Dendritic cell treated with granulocyte-macrophage colony-stimulating factor and Interleukin-4, amounts not matched to agents 40 ng/mL and 50 ng/mL, for 4 days (primary cell): ENCODE results near the gene YWHAE.
"Not testable (repeated sequence)": the region's sequence is repeated elsewhere in the genome, so short reads cannot be mapped to it uniquely, and the experiment has no call there.

Source experiments
- H3K27ac Mint-ChIP-seq: one replicate; pipeline ENCODE4 v1.8.0; 2022; ENCODE audit warnings: mild to moderate bottlenecking, mixed read lengths
- H3K27me3 Mint-ChIP-seq: one replicate; pipeline ENCODE4 v1.8.0; 2022; ENCODE audit warnings: mild to moderate bottlenecking, mixed read lengths
- H3K36me3 Mint-ChIP-seq: one replicate; pipeline ENCODE4 v1.8.0; 2022; ENCODE audit warnings: low read depth, mixed read lengths
- H3K4me1 Mint-ChIP-seq: one replicate; pipeline ENCODE4 v1.8.0; 2022; ENCODE audit warnings: low read depth, mixed read lengths
- H3K4me3 Mint-ChIP-seq: one replicate; pipeline ENCODE4 v1.8.0; 2022; ENCODE audit warnings: mild to moderate bottlenecking, moderate library complexity, mixed read lengths
- H3K9me3 Mint-ChIP-seq: one replicate; pipeline ENCODE4 v1.8.0; 2022; ENCODE audit warnings: mixed read lengths
- intact Hi-C: fragments of 100-400 bp; cut with micrococcal nuclease; formaldehyde crosslinking; loops from one replicate; pipeline ENCODE4 v1.15.0; 2022

The YWHAE gene

DNA sequence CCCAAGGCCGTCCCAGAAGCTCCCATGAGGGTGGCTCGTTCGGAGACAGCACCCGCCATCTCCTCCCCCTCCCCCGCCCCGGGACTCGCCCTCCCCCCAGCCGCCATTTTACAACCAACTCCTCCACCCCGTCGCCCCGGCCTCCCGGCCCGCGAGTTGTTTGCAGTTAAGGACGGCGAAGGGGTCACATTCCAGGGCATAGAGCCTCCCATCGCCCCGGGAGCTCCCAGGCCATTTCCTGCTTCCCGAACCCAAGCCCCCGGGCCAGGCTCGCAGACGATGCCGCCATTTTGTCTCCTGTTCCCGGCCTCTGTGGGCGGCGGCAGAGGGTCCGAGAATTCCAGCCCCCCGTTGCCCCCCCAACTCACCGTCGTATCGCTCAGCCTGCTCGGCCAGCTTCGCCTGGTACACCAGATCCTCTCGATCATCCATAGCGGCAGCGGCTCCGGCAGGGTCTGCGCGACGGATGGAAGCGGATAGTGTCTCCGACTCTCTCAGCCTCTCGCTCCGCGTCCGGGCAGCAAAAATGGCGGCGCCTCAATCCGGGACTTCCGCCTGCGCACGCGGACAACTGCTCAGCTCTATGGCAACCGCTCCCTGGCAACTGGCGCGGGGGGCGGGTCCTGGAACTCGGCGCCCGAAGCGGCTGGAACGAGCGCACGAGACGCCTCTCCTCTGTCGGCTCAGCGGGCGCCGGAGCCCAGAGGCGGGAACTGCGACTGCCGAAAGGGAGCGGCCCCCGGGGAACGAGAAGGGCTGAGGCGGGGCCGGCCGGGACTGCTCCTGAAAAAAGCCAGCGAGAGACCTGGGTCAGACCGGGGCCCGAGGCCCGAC, at the start of gene YWHAE:
Gene YWHAE, minus strand, starts transcription at position 544 of the 834 bp plus-strand sequence. Its CDS starts 112 bp downstream, at position 432.
- no peaks in the 10 kb centered on the region for H3K9me3 Mint-ChIP-seq
- peaks cover 47% of the 10 kb centered on the region for H3K36me3 Mint-ChIP-seq
- intact Hi-C loops, result loop anchor here (5.0 kb wide), 1 partner anchor 38 kb away; no protein-coding TSS in a partner anchor
- peaks cover 8% of the 10 kb centered on the region for H3K27me3 Mint-ChIP-seq
- peak within 1 kb of the TSS; percentile 98 for H3K27ac Mint-ChIP-seq
- H3K4me3 Mint-ChIP-seq, result peak within 1 kb of the TSS; percentile 98
- H3K4me1 Mint-ChIP-seq, result peaks cover 42% of the 10 kb centered on the region

DNA sequence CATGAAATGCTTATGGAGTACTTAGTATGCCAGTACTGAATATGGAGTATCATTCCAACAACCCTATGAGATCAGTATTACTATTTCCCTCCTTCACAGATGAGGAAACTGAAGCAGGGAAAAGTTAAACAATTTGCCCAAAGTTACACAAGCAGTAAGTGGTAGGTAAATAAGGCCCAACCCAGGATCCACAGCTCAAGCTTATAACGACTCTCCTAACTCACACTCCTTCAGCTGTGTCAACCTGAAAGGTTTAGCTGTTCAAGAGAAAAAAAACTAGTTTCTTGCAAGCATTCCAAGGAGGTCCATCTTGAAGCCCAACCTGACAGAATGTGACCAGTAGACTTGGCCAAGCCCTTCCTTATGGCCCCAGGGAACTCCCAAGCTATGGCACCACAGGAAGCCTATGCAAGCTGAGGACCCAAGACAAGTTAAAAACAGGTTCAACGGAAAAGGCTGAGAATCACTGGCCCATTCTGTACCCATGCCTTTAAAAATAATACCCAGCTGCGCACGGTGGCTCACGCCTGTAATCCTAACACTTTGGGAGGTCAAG, 49.5 kb upstream of the YWHAE start:
- Mint-ChIP-seq H3K27ac (no peak overlapping the region), H3K36me3 (peaks cover 87% of the 10 kb centered on the region), H3K9me3 (no peaks in the 10 kb centered on the region), H3K4me3 (no peak overlapping the region), H3K4me1 (peaks cover 69% of the 10 kb centered on the region), H3K27me3 (no peaks in the 10 kb centered on the region)
- intact Hi-C loops, result no loop called here

- Mint-ChIP-seq H3K4me1 (peaks cover 48% of the 10 kb centered on the region), H3K36me3 (peaks cover 85% of the 10 kb centered on the region)
Measured at GRCh38 chr17:1447052-1447451, 47.0 kb upstream of the YWHAE start.

DNA sequence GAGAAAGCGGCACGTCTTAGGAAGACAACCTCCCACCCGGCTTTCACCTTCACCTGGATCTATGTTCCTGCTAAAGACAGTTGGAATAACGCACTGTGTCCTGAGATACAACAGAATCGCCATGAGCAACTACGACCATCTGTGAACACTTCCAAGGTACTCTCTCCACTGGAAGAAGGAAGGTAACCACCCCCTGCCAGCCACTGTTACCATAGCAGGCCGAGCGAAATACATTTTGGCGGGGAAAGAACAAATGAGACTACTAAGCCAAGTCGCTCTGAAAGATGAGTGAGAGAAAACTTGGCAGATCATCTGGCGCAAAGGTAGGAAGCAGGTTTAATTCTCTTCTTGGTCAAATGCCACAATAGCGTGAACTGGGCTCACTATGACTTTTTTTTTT, 46.2 kb upstream of the YWHAE start:
- no peaks in the 10 kb centered on the region for H3K27me3 Mint-ChIP-seq
- peaks cover 81% of the 10 kb centered on the region for H3K36me3 Mint-ChIP-seq
- H3K4me3 Mint-ChIP-seq, result no peak overlapping the region
- no peak overlapping the region for H3K27ac Mint-ChIP-seq
- no peaks in the 10 kb centered on the region for H3K9me3 Mint-ChIP-seq
- H3K4me1 Mint-ChIP-seq, result peaks cover 44% of the 10 kb centered on the region
- intact Hi-C loops, result no loop called here

More at GRCh38 chr17:1447052-1447451, 47.0 kb upstream of the YWHAE start:
- Mint-ChIP-seq H3K27ac (no peak overlapping the region), H3K9me3 (no peaks in the 10 kb centered on the region), H3K4me3 (no peak overlapping the region), H3K27me3 (no peaks in the 10 kb centered on the region)
- intact Hi-C loops, result no loop called here

GRCh38 chr17:1445695-1446094, 45.7 kb upstream of the YWHAE start:
- H3K27ac Mint-ChIP-seq, H3K9me3 Mint-ChIP-seq, intact Hi-C loops, H3K4me3 Mint-ChIP-seq, H3K27me3 Mint-ChIP-seq: not testable (repeated sequence)
- Mint-ChIP-seq H3K4me1 (peaks cover 44% of the 10 kb centered on the region), H3K36me3 (peaks cover 83% of the 10 kb centered on the region)

DNA sequence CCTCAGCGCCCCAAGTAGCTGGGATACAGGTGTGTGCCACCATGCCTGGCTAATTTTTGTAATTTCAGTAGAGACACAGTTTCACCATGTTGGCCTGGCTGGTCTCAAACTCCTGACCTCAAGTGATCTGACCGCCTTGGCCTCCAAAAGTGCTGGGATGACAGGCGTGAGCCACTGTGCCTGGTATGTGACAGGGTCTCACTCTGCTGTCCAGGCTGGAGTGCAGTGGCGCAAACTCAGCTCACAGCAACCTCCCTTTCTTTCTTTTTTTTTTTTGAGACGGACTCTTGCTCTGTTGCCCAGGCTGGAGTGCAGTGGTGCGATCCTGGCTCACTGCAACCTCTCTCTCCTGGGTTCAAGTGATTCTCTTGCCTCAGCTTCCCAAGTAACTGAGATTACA, 42.7 kb upstream of the YWHAE start:
- H3K27ac Mint-ChIP-seq, H3K27me3 Mint-ChIP-seq, intact Hi-C loops, H3K9me3 Mint-ChIP-seq, H3K4me3 Mint-ChIP-seq: not testable (repeated sequence)
- peaks cover 82% of the 10 kb centered on the region for H3K36me3 Mint-ChIP-seq
- H3K4me1 Mint-ChIP-seq, result peaks cover 27% of the 10 kb centered on the region

DNA sequence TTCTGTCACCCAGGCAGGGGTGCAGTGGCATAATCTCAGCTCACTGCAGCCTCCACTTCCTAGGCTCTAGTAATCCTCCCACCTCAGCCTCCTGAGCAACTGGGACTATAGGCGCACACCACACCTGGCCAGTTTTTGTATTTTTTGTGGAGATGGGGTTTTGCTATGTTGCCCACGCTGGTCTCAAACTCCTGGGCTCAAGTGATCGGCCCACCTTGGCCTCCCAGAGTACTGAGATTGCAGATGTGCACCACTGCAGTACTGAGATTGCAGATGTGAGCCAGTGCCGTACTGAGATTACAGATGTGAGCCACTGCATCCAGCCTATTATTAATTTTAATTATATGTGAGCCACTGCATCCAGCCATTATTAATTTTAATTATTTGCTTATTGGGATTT, 42.2 kb upstream of the YWHAE start:
- no peak overlapping the region for H3K27ac Mint-ChIP-seq
- no peak overlapping the region for H3K4me3 Mint-ChIP-seq
- peaks cover 22% of the 10 kb centered on the region for H3K4me1 Mint-ChIP-seq
- H3K9me3 Mint-ChIP-seq, result no peaks in the 10 kb centered on the region
- no peaks in the 10 kb centered on the region for H3K27me3 Mint-ChIP-seq
- H3K36me3 Mint-ChIP-seq, result peaks cover 84% of the 10 kb centered on the region
- intact Hi-C loops, result no loop called here

GRCh38 chr17:1440921-1441320, 40.9 kb upstream of the YWHAE start:
- Mint-ChIP-seq H3K27ac (no peak overlapping the region), H3K27me3 (no peaks in the 10 kb centered on the region), H3K4me1 (peaks cover 17% of the 10 kb centered on the region), H3K9me3 (no peaks in the 10 kb centered on the region), H3K36me3 (peaks cover 91% of the 10 kb centered on the region), H3K4me3 (no peak overlapping the region)
- intact Hi-C loops, result no loop called here

GRCh38 chr17:1438593-1439083, 38.6 kb upstream of the YWHAE start:
- H3K27me3 Mint-ChIP-seq, result no peaks in the 10 kb centered on the region
- intact Hi-C loops, result no loop called here
- H3K4me3 Mint-ChIP-seq, result no peak overlapping the region
- H3K9me3 Mint-ChIP-seq, result no peaks in the 10 kb centered on the region
- H3K4me1 Mint-ChIP-seq, result peaks cover 13% of the 10 kb centered on the region
- H3K27ac Mint-ChIP-seq, result no peak overlapping the region
- peaks cover 91% of the 10 kb centered on the region for H3K36me3 Mint-ChIP-seq

DNA sequence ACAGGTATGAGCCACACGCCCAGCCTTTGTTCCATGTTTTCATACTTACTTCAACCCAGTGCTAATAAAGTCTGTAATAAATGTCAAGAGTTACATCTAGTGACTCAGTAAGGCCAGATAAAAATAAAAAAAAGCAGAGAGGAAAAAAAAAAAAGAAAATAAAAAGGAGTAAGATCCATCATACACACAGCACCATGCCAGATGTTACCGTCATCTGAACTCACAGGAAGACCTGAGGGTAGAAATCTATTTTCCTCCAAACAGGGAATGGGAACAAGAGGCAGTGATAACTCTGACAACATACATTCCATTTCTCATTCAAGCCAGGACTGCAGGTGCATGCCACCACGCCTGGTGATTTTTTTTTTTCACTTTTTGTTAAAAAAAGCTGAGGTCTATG, 35.3 kb upstream of the YWHAE start:
- H3K27me3 Mint-ChIP-seq, result no peaks in the 10 kb centered on the region
- no peak overlapping the region for H3K4me3 Mint-ChIP-seq
- H3K27ac Mint-ChIP-seq, result no peak overlapping the region
- H3K4me1 Mint-ChIP-seq, result peaks cover 24% of the 10 kb centered on the region
- H3K36me3 Mint-ChIP-seq, result peaks cover 98% of the 10 kb centered on the region
- H3K9me3 Mint-ChIP-seq, result no peaks in the 10 kb centered on the region
- intact Hi-C loops, result no loop called here

GRCh38 chr17:1434150-1434549, 34.1 kb upstream of the YWHAE start:
- no peaks in the 10 kb centered on the region for H3K9me3 Mint-ChIP-seq
- intact Hi-C loops, result no loop called here
- H3K36me3 Mint-ChIP-seq, result peaks cover 100% of the 10 kb centered on the region
- H3K4me3 Mint-ChIP-seq, result no peak overlapping the region
- no peak overlapping the region for H3K27ac Mint-ChIP-seq
- peaks cover 16% of the 10 kb centered on the region for H3K4me1 Mint-ChIP-seq
- no peaks in the 10 kb centered on the region for H3K27me3 Mint-ChIP-seq

DNA sequence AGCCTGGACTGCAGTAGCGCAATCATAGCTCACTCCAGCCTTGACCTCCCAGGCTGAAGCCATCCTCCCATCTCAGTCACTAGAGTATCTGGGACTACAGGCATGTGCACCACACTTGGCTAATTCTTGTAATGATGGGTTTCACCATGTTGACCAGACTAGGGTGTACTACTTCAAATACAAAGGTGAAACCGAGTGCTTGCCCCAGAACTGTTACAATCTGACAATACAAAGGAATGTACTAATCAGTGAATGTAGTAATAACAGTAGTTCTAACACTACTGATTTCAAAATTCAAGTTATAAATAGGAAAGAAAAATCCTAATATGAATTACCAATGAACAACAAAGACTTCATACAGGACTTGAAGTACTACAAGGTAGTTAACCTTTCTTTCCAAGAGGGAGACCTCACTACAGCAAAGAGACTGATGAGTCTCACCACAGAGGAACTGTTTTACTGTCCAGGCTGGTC, 31.6 kb upstream of the YWHAE start:
- no peaks in the 10 kb centered on the region for H3K27me3 Mint-ChIP-seq
- no peaks in the 10 kb centered on the region for H3K9me3 Mint-ChIP-seq
- peaks cover 16% of the 10 kb centered on the region for H3K4me1 Mint-ChIP-seq
- H3K4me3 Mint-ChIP-seq, result no peak overlapping the region
- peaks cover 93% of the 10 kb centered on the region for H3K36me3 Mint-ChIP-seq
- H3K27ac Mint-ChIP-seq, result no peak overlapping the region
- intact Hi-C loops, result no loop called here

DNA sequence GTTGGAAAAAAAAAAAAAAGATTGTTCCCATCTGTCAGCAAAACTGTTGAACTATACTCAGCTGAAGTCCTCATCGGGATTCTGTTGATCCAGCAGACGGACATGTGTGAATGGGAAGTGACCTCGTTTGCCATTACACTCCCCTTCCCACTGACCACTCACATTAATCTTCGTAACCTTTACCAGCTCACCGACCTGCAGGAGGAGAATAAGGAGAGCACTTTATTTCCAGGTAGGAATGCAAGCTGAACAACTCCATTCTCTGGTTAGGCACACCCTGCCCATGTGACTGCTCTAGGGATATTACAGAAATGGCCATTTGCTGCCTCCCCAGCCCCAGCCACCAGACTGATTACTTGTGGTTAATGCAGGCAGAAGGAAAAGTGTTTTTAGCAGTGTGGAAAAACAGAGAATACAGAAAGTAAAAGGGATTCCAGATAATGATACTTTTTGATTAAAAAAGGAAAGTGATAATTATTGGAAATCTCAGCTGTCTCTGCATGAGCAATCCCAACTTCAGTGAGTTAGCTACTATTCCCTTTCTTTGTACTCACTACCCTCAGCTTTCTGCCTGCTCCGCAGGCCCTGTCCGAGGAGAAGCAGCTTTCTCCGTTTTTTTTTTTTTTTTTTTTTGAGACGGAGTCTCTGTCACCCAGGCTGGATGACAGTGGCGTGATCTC, 23.6 kb upstream of the YWHAE start:
- no peak overlapping the region for H3K4me3 Mint-ChIP-seq
- intact Hi-C loops, result loop anchor here (10.0 kb wide), 1 partner anchor 59 kb away; no protein-coding TSS in a partner anchor
- no peaks in the 10 kb centered on the region for H3K9me3 Mint-ChIP-seq
- H3K27ac Mint-ChIP-seq, result no peak overlapping the region
- peaks cover 22% of the 10 kb centered on the region for H3K4me1 Mint-ChIP-seq
- no peaks in the 10 kb centered on the region for H3K27me3 Mint-ChIP-seq
- peaks cover 91% of the 10 kb centered on the region for H3K36me3 Mint-ChIP-seq

DNA sequence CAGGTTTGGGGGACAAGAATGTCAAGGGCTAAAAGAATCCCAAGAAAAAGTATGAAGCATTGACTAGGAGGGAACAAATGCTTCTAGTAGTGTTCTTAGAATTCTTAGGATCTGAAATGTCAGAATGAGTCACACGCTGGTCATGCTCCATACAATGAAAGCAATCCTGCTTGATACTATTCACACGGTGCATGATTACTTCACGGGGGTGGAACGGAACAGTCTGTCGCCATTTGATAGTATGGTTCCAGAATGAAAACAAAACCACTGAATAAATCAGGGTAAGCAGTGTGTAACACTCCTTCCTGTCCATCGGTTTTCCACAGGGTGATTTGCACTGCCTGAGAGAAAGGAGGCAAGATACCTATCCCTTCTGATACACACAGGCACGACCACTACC, 22.9 kb upstream of the YWHAE start:
- no peaks in the 10 kb centered on the region for H3K27me3 Mint-ChIP-seq
- H3K9me3 Mint-ChIP-seq, result no peaks in the 10 kb centered on the region
- H3K4me1 Mint-ChIP-seq, result peaks cover 22% of the 10 kb centered on the region
- peak overlapping the region; percentile 25 for H3K27ac Mint-ChIP-seq
- no peak overlapping the region for H3K4me3 Mint-ChIP-seq
- intact Hi-C loops, result loop anchor here (10.0 kb wide), 1 partner anchor 58 kb away; no protein-coding TSS in a partner anchor
- H3K36me3 Mint-ChIP-seq, result peaks cover 91% of the 10 kb centered on the region
